OCI-LY7 (cell line): ENCODE measurements around the gene POU2F3.
A peak's percentile ranks its signal among the peaks of the same experiment; 100 is the strongest.

ENCODE experiments used
- CTCF ChIP-seq: fragments of 200-600 bp; sonication (generic); conservative IDR thresholded peaks from 2 replicates; pipeline ENCODE4 v1.5.1; 2014; ENCODE audit warnings: mild to moderate bottlenecking, antibody characterized with exemption, low read length, moderate library complexity, mixed read lengths
- EZH2phosphoT487 ChIP-seq: fragments of 200-600 bp; sonication (generic); IDR thresholded peaks from 2 replicates; pipeline ENCODE4 v1.6.1; 2018; ENCODE audit warnings: low read depth, borderline replicate concordance, mild to moderate bottlenecking, mixed run types, antibody characterized with exemption, low read length, moderate library complexity, mixed read lengths

- TF ChIP-seq CTCF, result peak; percentile 26; the same call in 1 of the 2 replicates
- TF ChIP-seq EZH2phosphoT487, result no peak
Measured at GRCh38 chr11:120239713-120240640, at the start of gene POU2F3.
